Measurements from ENCODE around the gene BUD13. TPM values are rescaled to one million over a fixed set of nuclear protein-coding genes. Genes with fewer than 3 reads are reported as not detected.
A peak's percentile ranks its signal among the peaks of the same experiment; 100 is the strongest.

BUD13 gene
- total and polyA plus RNA-seq, 2 donors from 2014 or later, result 11.7 to 14.1 TPM

DNA sequence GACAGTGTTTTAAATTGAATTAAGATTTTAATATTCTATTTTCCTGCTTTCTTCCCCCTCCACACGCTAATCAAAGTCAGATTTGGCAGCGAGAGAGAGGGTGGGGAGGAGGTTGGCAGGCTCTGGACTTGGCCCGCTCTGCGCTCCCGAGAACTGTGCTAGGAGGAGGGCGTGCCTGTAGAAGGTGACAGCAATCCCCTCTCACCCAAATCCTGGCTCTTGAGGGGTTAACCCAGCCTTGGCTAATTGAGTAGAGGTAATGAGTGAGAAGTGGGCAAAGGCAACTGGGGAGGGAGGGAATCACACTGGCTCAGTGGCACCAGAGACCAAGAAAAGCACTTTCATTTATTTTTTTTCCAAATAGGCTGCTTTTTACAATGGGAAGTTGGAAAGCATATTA lies 42.2 kb downstream of the BUD13 start:
- FAIRE-seq, result no peak
- Histone ChIP-seq H3K27me3 (ENCODE audit: control insufficient read depth, insufficient read depth, low read length) (no peaks in the 10 kb centered on the region), H3K9me3 (ENCODE audit: control insufficient read depth in 2 of 3, insufficient read depth in 1 of 3, low read length in 3 of 3) (no peaks in the 10 kb centered on the region), H3K36me3 (ENCODE audit: control insufficient read depth in 2 of 3, insufficient read depth in 3 of 3, low read length in 3 of 3) (no peaks in the 10 kb centered on the region), H3K27ac (ENCODE audit: low read depth in 2 of 2, low read length in 2 of 2) (no peak overlapping the region), H3K9ac (ENCODE audit: low read length in 3 of 3) (no peak overlapping the region), H3K4me1 (ENCODE audit: control insufficient read depth in 2 of 3, insufficient read depth in 2 of 3, low read depth in 1 of 3, low read length in 3 of 3) (peaks cover 0 to 4% (median 0%) of the 10 kb centered on the region in 3 donors), H3K4me3 (ENCODE audit: low read length in 3 of 3) (no peak overlapping the region)
- peak in 1 of 5 donors; percentile 35 for DNase-seq
- TF ChIP-seq, protein P1, sequence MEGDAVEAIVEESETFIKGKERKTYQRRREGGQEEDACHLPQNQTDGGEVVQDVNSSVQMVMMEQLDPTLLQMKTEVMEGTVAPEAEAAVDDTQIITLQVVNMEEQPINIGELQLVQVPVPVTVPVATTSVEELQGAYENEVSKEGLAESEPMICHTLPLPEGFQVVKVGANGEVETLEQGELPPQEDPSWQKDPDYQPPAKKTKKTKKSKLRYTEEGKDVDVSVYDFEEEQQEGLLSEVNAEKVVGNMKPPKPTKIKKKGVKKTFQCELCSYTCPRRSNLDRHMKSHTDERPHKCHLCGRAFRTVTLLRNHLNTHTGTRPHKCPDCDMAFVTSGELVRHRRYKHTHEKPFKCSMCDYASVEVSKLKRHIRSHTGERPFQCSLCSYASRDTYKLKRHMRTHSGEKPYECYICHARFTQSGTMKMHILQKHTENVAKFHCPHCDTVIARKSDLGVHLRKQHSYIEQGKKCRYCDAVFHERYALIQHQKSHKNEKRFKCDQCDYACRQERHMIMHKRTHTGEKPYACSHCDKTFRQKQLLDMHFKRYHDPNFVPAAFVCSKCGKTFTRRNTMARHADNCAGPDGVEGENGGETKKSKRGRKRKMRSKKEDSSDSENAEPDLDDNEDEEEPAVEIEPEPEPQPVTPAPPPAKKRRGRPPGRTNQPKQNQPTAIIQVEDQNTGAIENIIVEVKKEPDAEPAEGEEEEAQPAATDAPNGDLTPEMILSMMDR (IDR thresholded peaks at IDR 0.05; ENCODE audit: borderline replicate concordance, extremely low read depth, insufficient read depth), result no peak
- intact Hi-C loops (cut with DNase I), result no loop called here

DNA sequence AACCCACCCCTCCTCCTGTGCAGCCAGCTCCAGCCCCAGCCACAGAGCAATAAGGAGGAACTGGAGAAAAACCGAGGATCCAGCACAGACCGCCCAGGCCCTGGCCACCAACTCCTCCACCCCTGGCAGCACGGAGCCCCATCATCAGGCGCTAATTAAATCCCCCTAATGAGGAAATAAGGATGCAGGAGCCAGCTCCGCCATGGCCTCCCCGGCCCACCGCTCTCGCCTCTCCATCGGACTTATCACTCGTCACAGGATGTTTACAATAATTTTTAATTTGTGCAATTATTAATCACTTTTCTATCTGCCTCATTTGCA lies 42.6 kb downstream of the BUD13 start:
- FAIRE-seq (no peak), DNase-seq (peak in 1 of 5 donors; percentile 33)
- Histone ChIP-seq H3K4me1 (ENCODE audit: control insufficient read depth in 2 of 3, insufficient read depth in 2 of 3, low read depth in 1 of 3, low read length in 3 of 3) (peaks cover 0 to 6% (median 0%) of the 10 kb centered on the region in 3 donors), H3K36me3 (ENCODE audit: control insufficient read depth in 2 of 3, insufficient read depth in 3 of 3, low read length in 3 of 3) (no peaks in the 10 kb centered on the region), H3K27ac (ENCODE audit: low read depth in 2 of 2, low read length in 2 of 2) (no peak overlapping the region), H3K4me3 (ENCODE audit: low read length in 3 of 3) (no peak overlapping the region), H3K9ac (ENCODE audit: low read length in 3 of 3) (no peak overlapping the region), H3K9me3 (ENCODE audit: control insufficient read depth in 2 of 3, insufficient read depth in 1 of 3, low read length in 3 of 3) (no peaks in the 10 kb centered on the region), H3K27me3 (ENCODE audit: control insufficient read depth, insufficient read depth, low read length) (no peaks in the 10 kb centered on the region)
- TF ChIP-seq, protein P1 (IDR thresholded peaks at IDR 0.05; ENCODE audit: borderline replicate concordance, extremely low read depth, insufficient read depth), result no peak
- intact Hi-C loops (cut with DNase I), result no loop called here

DNA sequence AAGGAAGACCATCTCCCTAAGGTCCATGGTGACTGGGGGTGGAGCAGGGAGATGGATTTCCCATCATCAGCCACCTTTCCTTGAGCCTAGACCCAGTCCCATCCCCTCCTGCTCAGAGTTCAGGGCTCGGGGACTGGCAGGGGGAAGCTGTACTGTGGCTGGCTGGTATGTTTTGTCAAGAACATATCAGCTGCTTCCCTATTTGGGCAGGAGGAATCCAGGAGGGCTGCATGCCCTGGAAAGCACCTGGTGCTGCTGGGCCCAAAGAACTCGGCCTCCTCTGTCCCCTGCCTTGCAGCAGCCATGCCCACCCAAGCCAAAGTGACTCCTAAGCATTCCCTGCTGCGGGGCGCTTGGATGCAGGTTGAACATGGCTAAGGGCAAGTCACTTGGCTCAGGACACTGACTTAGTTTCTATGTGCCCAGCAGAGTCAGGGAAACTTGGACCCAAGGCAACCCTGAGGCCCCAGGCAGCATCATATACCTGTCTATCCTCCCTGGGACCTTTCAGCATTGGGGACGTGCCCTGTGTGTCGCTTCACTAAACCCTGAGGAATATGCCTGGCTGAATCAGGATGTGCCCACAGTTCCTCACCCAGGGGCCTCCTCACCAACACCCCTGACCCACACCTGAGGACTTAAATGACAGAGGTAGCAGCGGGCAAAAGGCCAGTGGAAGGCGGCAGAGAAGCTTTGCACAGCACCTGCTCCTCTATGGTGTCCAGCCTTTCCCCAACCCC lies 43.1 kb downstream of the BUD13 start:
- FAIRE-seq (no peak), DNase-seq (no peak)
- intact Hi-C loops (cut with DNase I), result no loop called here
- H3K4me1 ChIP-seq (ENCODE audit: control insufficient read depth in 2 of 3, insufficient read depth in 2 of 3, low read depth in 1 of 3, low read length in 3 of 3), result peaks cover 0 to 6% (median 0%) of the 10 kb centered on the region in 3 donors
- H3K9ac ChIP-seq (ENCODE audit: low read length in 3 of 3), result no peak overlapping the region
- no peaks in the 10 kb centered on the region for H3K36me3 ChIP-seq (ENCODE audit: control insufficient read depth in 2 of 3, insufficient read depth in 3 of 3, low read length in 3 of 3)
- no peak overlapping the region for H3K27ac ChIP-seq (ENCODE audit: low read depth in 2 of 2, low read length in 2 of 2)
- H3K4me3 ChIP-seq (ENCODE audit: low read length in 3 of 3), result no peak overlapping the region
- H3K9me3 ChIP-seq (ENCODE audit: control insufficient read depth in 2 of 3, insufficient read depth in 1 of 3, low read length in 3 of 3), result no peaks in the 10 kb centered on the region
- TF ChIP-seq, protein P1 (IDR thresholded peaks at IDR 0.05; ENCODE audit: borderline replicate concordance, extremely low read depth, insufficient read depth), result no peak
- H3K27me3 ChIP-seq (ENCODE audit: control insufficient read depth, insufficient read depth, low read length), result no peaks in the 10 kb centered on the region

All from kidney (tissue), 14 donors.